ENCODE results near the gene LRRFIP1.

GRCh38 chr2:237583385-237584295, 43.7 kb upstream of the LRRFIP1 start:
- TF ChIP-seq, protein P1, sequence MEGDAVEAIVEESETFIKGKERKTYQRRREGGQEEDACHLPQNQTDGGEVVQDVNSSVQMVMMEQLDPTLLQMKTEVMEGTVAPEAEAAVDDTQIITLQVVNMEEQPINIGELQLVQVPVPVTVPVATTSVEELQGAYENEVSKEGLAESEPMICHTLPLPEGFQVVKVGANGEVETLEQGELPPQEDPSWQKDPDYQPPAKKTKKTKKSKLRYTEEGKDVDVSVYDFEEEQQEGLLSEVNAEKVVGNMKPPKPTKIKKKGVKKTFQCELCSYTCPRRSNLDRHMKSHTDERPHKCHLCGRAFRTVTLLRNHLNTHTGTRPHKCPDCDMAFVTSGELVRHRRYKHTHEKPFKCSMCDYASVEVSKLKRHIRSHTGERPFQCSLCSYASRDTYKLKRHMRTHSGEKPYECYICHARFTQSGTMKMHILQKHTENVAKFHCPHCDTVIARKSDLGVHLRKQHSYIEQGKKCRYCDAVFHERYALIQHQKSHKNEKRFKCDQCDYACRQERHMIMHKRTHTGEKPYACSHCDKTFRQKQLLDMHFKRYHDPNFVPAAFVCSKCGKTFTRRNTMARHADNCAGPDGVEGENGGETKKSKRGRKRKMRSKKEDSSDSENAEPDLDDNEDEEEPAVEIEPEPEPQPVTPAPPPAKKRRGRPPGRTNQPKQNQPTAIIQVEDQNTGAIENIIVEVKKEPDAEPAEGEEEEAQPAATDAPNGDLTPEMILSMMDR (optimal IDR thresholded peaks at IDR 0.05 in 1 of 3, IDR thresholded peaks at IDR 0.05 in 1 of 3, conservative IDR thresholded peaks at IDR 0.05 in 1 of 3; ENCODE audit: extremely low read depth in 1 of 3, insufficient read depth in 2 of 3, low read length in 3 of 3), result no peak
- no peak for TF ChIP-seq EZH2 (IDR thresholded peaks at IDR 0.05; ENCODE audit: low read length)
